NCI-H82 treated with DMSO at 0.1 percent for 48 hours (cell line): Measurements from ENCODE around the gene BAIAP3.

Experiments used
- DNase-seq: peaks from one replicate; lab custom pipeline; 2025; ENCODE audit not compliant: unreplicated experiment; lab: John Stamatoyannopoulos, UW

The BAIAP3 gene

GRCh38 chr16:1366060-1366711 lies 32.7 kb downstream of the BAIAP3 start:
- no peak for DNase-seq

DNA sequence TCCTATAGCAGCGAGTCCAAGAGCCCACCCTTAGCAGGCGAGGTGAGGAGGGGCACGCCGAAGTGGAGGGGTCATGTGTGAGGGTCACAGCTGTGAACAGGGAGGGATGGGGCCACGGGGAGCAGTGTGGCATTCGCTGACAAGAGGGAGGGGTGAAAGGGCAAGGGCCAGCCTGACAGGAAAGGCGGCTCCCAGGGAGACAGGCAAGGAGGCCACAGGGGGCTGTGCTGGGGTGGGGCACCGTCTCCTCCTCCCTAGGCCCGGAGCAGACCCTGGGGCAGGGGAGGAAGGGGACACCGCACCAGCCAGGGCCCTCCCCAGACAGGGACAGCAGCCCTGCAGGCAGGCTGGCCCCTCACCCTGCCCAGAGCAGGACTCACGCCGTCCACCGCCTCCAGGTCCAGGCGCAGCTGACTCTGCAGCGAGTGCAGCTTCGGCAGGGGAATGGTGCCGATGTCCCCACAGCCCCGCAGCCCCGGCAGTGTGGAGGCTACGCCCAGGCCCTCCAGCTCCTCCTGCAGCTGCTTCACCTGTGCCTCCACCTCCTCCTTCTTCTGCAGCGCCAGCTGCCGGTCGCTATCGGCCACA lies 33.4 kb downstream of the BAIAP3 start:
- DNase-seq, result no peak

- no peak for DNase-seq
Observed at GRCh38 chr16:1367486-1368174, 34.2 kb downstream of the BAIAP3 start.

- DNase-seq, result no peak
Observed at GRCh38 chr16:1371054-1371978, 37.9 kb downstream of the BAIAP3 start.

- DNase-seq, result no peak
Observed at GRCh38 chr16:1372292-1372950, 39.0 kb downstream of the BAIAP3 start.

DNA sequence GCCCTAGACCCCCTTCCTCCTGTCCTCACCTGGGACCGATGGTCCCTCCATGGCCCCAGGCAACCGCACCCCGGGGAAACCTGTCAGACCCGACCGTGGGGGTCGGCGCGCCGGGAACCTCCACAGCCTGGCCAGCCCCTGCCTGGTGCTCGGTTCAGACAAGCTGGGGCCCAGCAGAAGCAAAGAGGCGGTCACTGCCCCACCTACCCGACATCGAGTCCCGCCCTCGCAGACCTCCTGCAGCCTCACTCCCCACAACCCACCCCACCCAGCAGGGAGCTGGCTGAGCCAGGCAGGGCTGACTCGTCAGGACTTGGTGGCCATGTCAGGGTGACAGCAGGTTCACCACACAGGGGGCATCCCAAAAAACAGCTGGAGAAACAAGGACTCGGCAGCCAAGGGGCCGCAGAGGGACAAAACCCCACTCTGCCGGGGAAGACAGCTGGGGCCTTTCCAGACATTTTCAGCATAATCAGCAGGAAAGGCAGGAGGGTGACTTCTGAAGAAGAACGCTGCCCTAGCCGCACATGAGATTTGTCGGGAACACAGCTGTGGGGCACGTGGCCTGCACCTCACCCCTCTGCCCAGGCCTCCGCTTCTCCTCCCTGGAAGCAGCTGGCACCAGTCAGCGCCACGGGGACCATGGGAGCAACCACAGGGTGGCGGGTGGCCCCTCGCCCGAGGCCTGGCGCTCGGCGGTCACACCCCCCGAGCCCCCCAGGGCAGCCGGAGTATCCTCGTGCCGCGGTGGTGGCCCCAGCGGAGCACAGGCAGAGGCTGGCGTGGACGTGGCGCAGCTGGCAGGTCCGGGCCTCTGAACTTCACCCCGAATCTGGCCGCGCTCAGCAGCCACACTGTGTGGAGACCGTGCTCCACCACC lies 41.2 kb downstream of the BAIAP3 start:
- DNase-seq, result no peak

DNA sequence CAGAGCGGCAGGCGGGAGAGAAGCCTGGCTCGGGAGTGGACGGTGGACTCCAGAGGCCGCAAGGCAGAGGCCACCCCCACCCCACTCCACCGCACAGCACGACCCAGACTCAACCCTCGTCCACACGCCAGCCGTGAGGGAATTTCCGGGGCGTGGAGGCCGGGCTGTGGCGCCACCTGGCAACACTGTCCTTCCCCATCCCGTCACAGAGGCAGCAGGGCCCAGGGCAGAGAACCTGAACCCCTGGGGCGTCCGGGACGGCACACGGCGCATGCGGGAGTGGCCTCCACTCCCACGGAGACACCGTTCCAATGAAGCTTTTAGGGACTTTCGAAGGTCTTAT lies 41.8 kb downstream of the BAIAP3 start:
- DNase-seq, result no peak

DNA sequence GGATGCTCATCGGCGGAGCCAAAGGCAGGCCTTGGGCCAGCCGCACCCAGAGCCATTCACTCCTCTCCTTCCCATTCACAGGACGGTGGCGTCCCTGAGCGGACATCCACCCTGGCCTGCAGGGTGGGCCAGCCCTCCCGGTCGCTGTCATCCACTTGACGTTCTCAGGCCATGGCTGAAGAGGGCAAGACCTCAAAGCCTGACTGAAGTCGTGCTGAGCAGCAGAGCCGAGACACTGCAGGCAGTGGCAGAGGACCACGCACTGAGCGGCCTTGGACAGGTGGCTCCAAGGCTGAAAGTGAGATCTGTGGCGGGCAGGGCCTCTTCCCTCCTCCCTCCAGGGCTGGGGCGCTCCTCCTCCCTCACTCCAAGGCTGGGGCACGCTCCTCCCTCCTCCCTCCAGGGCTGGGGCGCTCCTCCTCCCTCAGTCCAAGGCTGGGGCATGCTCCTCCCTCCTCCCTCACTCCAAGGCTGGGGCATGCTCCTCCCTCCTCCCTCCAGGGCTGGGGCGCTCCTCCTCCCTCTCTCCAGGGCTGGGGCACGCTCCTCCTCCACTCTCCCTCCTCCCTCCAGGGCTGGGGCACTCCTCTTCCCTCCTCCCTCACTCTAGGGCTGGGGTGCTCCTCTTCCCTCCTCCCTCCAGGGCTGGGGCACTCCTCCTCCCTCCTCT lies 42.4 kb downstream of the BAIAP3 start:
- DNase-seq, result no peak

- DNase-seq, result no peak
Observed at GRCh38 chr16:1377406-1378010, 44.1 kb downstream of the BAIAP3 start.

- DNase-seq, result no peak
Observed at GRCh38 chr16:1378087-1378803, 44.8 kb downstream of the BAIAP3 start.

GRCh38 chr16:1378804-1379303 lies 45.4 kb downstream of the BAIAP3 start:
- DNase-seq, result no peak

DNA sequence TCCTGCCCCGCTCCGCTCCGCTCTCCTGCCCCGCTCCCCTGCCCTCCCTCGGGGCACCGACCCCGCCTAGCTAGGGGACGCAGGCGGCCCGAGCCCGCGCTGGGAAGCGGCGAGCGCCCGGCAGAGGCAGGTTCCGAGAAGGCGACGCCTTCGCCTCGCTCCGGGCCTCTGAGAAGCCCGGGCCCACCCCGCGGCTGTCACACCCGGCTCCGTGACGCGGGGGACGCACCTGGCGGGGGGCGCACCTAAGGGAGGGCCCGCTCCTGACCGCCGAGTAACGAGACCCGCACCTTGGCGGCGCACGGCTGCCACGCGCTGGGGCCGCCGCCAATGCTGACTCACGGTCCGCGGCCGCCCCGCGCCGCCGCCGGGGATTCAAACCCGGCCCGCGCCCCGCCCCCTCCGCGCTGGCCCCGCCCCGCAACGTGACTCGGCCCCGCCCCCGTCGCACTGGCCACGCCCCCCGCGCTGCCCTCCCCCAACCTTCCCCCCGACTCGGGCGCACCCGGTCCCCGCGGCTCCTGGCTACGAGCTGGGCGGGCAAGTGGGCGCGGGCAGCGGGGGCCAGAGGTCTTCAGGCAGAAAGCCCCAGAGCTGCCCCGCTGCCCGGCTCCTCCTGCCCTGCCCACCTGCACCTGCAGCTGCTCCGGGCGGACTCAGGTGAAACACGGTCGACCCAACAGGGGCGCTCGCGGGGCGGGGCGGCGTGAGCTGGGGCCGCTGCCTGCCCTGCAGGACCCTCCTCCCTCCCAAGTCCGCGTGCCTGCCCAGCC lies 46.0 kb downstream of the BAIAP3 start:
- no peak for DNase-seq

- DNase-seq, result no peak
Observed at GRCh38 chr16:1380195-1380594, 46.8 kb downstream of the BAIAP3 start.

GRCh38 chr16:1381612-1382406 lies 48.4 kb downstream of the BAIAP3 start:
- no peak for DNase-seq

- no peak for DNase-seq
Observed at GRCh38 chr16:1383556-1383955, 50.1 kb downstream of the BAIAP3 start.

DNA sequence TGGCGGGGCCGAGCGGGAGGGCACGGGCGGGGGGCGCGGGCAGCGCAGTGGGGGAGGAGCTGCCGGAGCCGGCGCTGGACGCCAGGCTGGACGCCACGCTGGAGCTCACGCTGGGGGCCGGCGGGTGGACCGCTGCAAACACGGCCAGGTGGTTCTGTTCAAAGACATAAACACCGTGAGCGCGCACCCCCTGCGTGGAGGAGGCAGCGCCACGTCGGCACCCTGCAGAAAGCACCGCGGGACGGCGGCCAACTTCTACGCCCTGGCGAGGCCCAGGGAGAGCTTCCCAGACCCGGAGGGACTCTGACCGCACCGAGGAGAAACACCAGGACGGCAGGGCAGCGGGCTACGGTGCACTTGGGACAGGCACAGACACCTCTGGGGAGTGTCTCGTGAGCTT lies 51.8 kb downstream of the BAIAP3 start:
- no peak for DNase-seq

GRCh38 chr16:1387331-1387730 lies 53.9 kb downstream of the BAIAP3 start:
- no peak for DNase-seq
